Endothelial cell of umbilical vein (primary cell): ENCODE measurements around the gene SBK3. TPM values are rescaled to one million over a fixed set of nuclear protein-coding genes. Genes with fewer than 3 reads are reported as not detected.

Experiments
- BruUV-seq: library from RNA; stranded (reverse); fragments of 400-500 nt; replicated peaks from 2 replicates; lab custom pipeline; 2021; lab: Mats Ljungman, UMichigan
- CTCF ChIA-PET: fragments of 300-600, 350-600 bp; sonication (Branson Sonifier 250); formaldehyde crosslinking; loops from one replicate; lab custom pipeline; 2021; ENCODE audit warnings: antibody characterized with exemption, inconsistent platforms; lab: Charles Lee
- POLR2A ChIA-PET: fragments of 300-600, 350-600 bp; sonication (Branson Sonifier 250); formaldehyde crosslinking; loops from one replicate; lab custom pipeline; 2021; ENCODE audit warnings: antibody characterized with exemption, inconsistent platforms; lab: Charles Lee
- DNase-seq: peaks from one replicate; pipeline ENCODE4 v3.0.0-alpha.2; 2011; ENCODE audit warnings: low read depth, low spot score
- FAIRE-seq: peaks from 2 replicates; lab custom pipeline; 2011; peaks lifted over from hg19 to GRCh38; lab: Jason Lieb, UNC
- H2AFZ ChIP-seq: 2 replicates; pipeline ENCODE4 v1.6.0; 2012; ENCODE audit warnings: low read depth, low read length, control low read depth, inconsistent platforms
- H3K27ac ChIP-seq: 2 replicates; pipeline ENCODE4 v1.5.1; 2011; ENCODE audit warnings: low read depth, mild to moderate bottlenecking, control low read depth, low read length, moderate library complexity; ENCODE audit not compliant: insufficient read depth
- H3K27me3 ChIP-seq, 2 experiments: 2 replicates each; pipeline versions ENCODE4 v1.6.0 to v1.6.1; 2011; ENCODE audit warnings: low read length in 2 of 2, mixed read lengths in 1 of 2; ENCODE audit not compliant: control insufficient read depth in 2 of 2, insufficient read depth in 2 of 2
- H3K36me3 ChIP-seq, 2 experiments: 2 replicates in 1 of 2; 3 replicates in 1 of 2; pipeline ENCODE4 v1.5.1; 2011; ENCODE audit warnings: low read length in 2 of 2, mild to moderate bottlenecking in 1 of 2, moderate library complexity in 1 of 2; ENCODE audit not compliant: control insufficient read depth in 2 of 2, insufficient read depth in 2 of 2; ENCODE audit errors: extremely low read depth in 1 of 2
- H3K4me1 ChIP-seq: 3 replicates; pipeline ENCODE4 v1.5.1; 2011; ENCODE audit warnings: mild to moderate bottlenecking, low read length; ENCODE audit not compliant: control insufficient read depth, insufficient read depth; ENCODE audit errors: extremely low read depth
- H3K4me2 ChIP-seq: 2 replicates; pipeline ENCODE4 v1.6.1; 2011; ENCODE audit warnings: low read length, control low read depth, mixed read lengths; ENCODE audit not compliant: insufficient read depth
- H3K4me3 ChIP-seq, 3 experiments: fragments of 200-600 bp in 1 of 3; sonication (generic), shearing (Covaris generic) in 1 of 3; replicated peaks in 1 of 3; 2 replicates each; pipeline ENCODE4 v1.5.1; 2011 to 2016; ENCODE audit warnings: control low read depth in 3 of 3, low read length in 3 of 3, mild to moderate bottlenecking in 2 of 3, inconsistent platforms in 1 of 3, low read depth in 1 of 3, moderate library complexity in 1 of 3; ENCODE audit not compliant: insufficient read depth in 1 of 3
- H3K79me2 ChIP-seq: 2 replicates; pipeline ENCODE4 v1.6.0; 2012; ENCODE audit warnings: low read length, inconsistent platforms; ENCODE audit not compliant: control insufficient read depth, insufficient read depth
- H3K9ac ChIP-seq: replicated peaks from 2 replicates; pipeline ENCODE3; 2011; ENCODE audit warnings: low read length, control low read depth; ENCODE audit not compliant: insufficient read depth; ENCODE audit errors: extremely low read depth
- H3K9me1 ChIP-seq: replicated peaks from 3 replicates; pipeline ENCODE4 v1.6.0; 2011; ENCODE audit warnings: mild to moderate bottlenecking, low read length; ENCODE audit not compliant: control insufficient read depth, insufficient read depth; ENCODE audit errors: extremely low read depth
- H3K9me3 ChIP-seq: replicated peaks from 2 replicates; pipeline ENCODE4 v1.5.1; 2012; ENCODE audit warnings: low read length, inconsistent platforms; ENCODE audit not compliant: control insufficient read depth, insufficient read depth
- H4K20me1 ChIP-seq: replicated peaks from 2 replicates; pipeline ENCODE3; 2011; ENCODE audit warnings: mild to moderate bottlenecking, low read length; ENCODE audit not compliant: control insufficient read depth, insufficient read depth; ENCODE audit errors: extremely low read depth
- EZH2 ChIP-seq: IDR thresholded peaks from 2 replicates; pipeline ENCODE4 v1.6.1; 2012; ENCODE audit warnings: borderline replicate concordance, low read depth, mild to moderate bottlenecking, moderate library complexity, low read length, inconsistent platforms; ENCODE audit not compliant: severe bottlenecking
- FOS ChIP-seq: IDR thresholded peaks from 2 replicates; pipeline ENCODE4 v1.6.1; 2011; ENCODE audit warnings: mild to moderate bottlenecking, low read length, moderate library complexity, borderline replicate concordance; ENCODE audit not compliant: insufficient read depth
- GATA2 ChIP-seq: IDR thresholded peaks from 2 replicates; pipeline ENCODE4 v1.7.0; 2011; ENCODE audit warnings: low read depth, mild to moderate bottlenecking, moderate library complexity, mixed read lengths, low read length; ENCODE audit not compliant: insufficient read length, insufficient read depth
- JUN ChIP-seq: IDR thresholded peaks from 2 replicates; pipeline ENCODE4 v1.6.1; 2011; ENCODE audit warnings: borderline replicate concordance, low read depth; ENCODE audit not compliant: insufficient read length, insufficient read depth
- MAX ChIP-seq: IDR thresholded peaks from 2 replicates; pipeline ENCODE4 v1.6.1; 2011; ENCODE audit not compliant: insufficient read depth, insufficient read length
- MYC ChIP-seq: IDR thresholded peaks from one replicate; pipeline ENCODE4 v1.6.1; 2011; ENCODE audit warnings: mild to moderate bottlenecking, low read depth, low read length
- POLR2A ChIP-seq: IDR thresholded peaks from 2 replicates; pipeline ENCODE4 v1.6.1; 2012; ENCODE audit warnings: low read depth, mild to moderate bottlenecking, control low read depth, low read length
- POLR2AphosphoS5 ChIP-seq: IDR thresholded peaks from 2 replicates; pipeline ENCODE4 v1.6.1; 2012; ENCODE audit warnings: low read depth, mild to moderate bottlenecking, control low read depth, low read length, moderate library complexity; ENCODE audit not compliant: insufficient read depth
- dilution Hi-C: fragments of 300-500 bp; cut with MboI; formaldehyde crosslinking; loops from one replicate; pipeline ENCODE4 v1.15.0; 2019; ENCODE audit warnings: low sequenced_read_pairs; ENCODE audit not compliant: extremely low pct_ligation_motif_present
- intact Hi-C: fragments of 100-400 bp; cut with micrococcal nuclease; formaldehyde crosslinking; loops from one replicate; pipeline ENCODE4 v1.10.0; 2022
- polyA plus RNA-seq, 4 experiments: library from polyadenylated mRNA; depleted of rRNA in 3 of 4; stranded (reverse) in 3 of 4; unstranded in 1 of 4; fragments of >200 nt; gene quantifications; 2 replicates each; pipeline versions ENCODE4 v1.2.1 to v1.2.3, GENCODE V29; 2011 to 2012; ENCODE audit warnings: missing spikeins in 1 of 4
- total RNA-seq: library from RNA; stranded (reverse); gene quantifications from 2 replicates; pipeline ENCODE4 v1.2.3, GENCODE V29; 2021

SBK3 gene
- total and polyA plus RNA-seq, 2 donors (not counting 3 experiments of a cell fraction or from before 2014, with no cell fraction given), result 0.18 to 0.62 TPM

- Histone ChIP-seq H3K9me1 (no peaks in the 10 kb centered on the region), H3K27ac (no peak overlapping the region), H3K36me3 (no peaks in the 10 kb centered on the region), H3K9me3 (no peaks in the 10 kb centered on the region), H4K20me1 (no peaks in the 10 kb centered on the region), H3K4me3 (no peak overlapping the region), H3K4me1 (no peaks in the 10 kb centered on the region), H2AFZ (no peak overlapping the region), H3K79me2 (no peaks in the 10 kb centered on the region), H3K4me2 (no peak overlapping the region), H3K9ac (no peak overlapping the region), H3K27me3 (no peaks in the 10 kb centered on the region)
- TF ChIP-seq JUN (no peak), POLR2AphosphoS5 (no peak), POLR2A (no peak), EZH2 (no peak), FOS (no peak), GATA2 (no peak), MYC (no peak), MAX (no peak)
- no TSS peak for BruUV-seq
- DNase-seq, result no peak
- intact Hi-C loops, result no loop called here
- ChIA-PET POLR2A (no interaction called here), CTCF (no interaction called here)
- FAIRE-seq, result no peak
- dilution Hi-C loops, result no loop called here
These were observed 6.0 kb downstream of the SBK3 start for GRCh38 chr19:55539090-55539984.
